ENCODE measurements around the gene MRPS16.

The MRPS16 gene

DNA sequence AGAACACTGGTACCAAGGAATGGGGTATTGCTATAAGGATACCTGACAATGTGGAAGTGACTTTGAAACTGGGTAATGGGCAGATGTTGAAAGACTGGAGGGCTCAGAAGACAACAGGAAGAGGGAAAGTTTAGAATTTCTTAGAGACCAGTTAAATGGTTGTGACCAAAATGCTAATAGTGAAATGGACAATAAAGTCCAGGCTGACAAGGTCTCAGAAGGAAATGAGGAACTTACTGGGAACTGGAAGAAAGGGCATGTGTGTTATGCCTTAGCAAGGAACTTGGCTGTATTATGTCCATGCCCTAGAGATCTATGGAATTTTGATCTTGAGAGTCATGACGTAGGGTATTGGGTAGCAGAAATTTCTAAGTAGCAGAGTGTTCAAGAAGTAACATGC, 46.6 kb downstream of the MRPS16 start:
- H3K4me1 ChIP-seq (ENCODE audit: control extremely low read depth in 1 of 4, control insufficient read depth in 4 of 4, insufficient read depth in 4 of 4, low read length in 3 of 4), result no peaks in the 10 kb centered on the region
- H3K27ac ChIP-seq (ENCODE audit: insufficient read depth in 1 of 2, low read depth in 1 of 2, low read length in 2 of 2, poor library complexity in 1 of 2, severe bottlenecking in 2 of 2), result no peak overlapping the region
- peaks cover 0 to 22% (median 5%) of the 10 kb centered on the region in 4 experiments for H3K36me3 ChIP-seq (ENCODE audit: control insufficient read depth in 4 of 4, insufficient read depth in 4 of 4, low read length in 3 of 4)
- H3K4me3 ChIP-seq (ENCODE audit: control insufficient read depth in 1 of 7, extremely low read depth in 1 of 7, insufficient read depth in 4 of 7, low read depth in 2 of 7, low read length in 6 of 7), result no peak overlapping the region
- CTCF ChIA-PET, result interaction anchor here (0.9 kb wide), 1 partner anchor 13 kb away, joined by 3 read pairs; no protein-coding TSS in a partner anchor
- WGBS (ENCODE audit: insufficient coverage), result 100% methylated on average over 1 of the region's 1 CpG
- POLR2A ChIA-PET, result no interaction called here
- peaks cover 0 to 4% (median 0%) of the 10 kb centered on the region in 5 experiments for H3K9me3 ChIP-seq (ENCODE audit: control extremely low read depth in 1 of 5, control insufficient read depth in 4 of 5, insufficient read depth in 2 of 5, low read depth in 1 of 5, low read length in 4 of 5)
- no peaks in the 10 kb centered on the region for H3K27me3 ChIP-seq (replicated peaks in 2 of 5; ENCODE audit: control insufficient read depth in 4 of 5, insufficient read depth in 5 of 5, low read length in 4 of 5)
- no peak for DNase-seq

DNA sequence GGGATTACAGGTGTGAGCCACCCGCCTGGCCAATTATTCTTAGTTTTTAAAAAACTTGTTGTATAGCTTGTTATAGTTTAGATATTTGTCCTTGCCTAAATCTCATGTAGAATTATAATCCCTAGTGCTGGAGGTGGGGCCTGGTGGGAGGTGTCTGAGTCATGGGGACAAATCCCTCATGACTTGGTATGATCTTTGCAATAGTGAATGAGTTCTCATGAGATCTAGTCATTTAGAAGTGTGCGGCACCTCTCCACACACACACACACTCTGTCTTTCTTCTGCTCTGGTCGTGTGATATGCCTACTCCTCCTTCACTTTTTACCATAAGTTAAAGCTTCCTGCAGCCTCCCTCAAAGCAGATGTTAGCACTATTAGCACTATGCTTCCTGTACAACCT, 47.4 kb downstream of the MRPS16 start:
- Histone ChIP-seq H3K9me3 (ENCODE audit: control extremely low read depth in 1 of 5, control insufficient read depth in 4 of 5, insufficient read depth in 2 of 5, low read depth in 1 of 5, low read length in 4 of 5) (peaks cover 0 to 4% (median 0%) of the 10 kb centered on the region in 5 experiments), H3K27ac (ENCODE audit: insufficient read depth in 1 of 2, low read depth in 1 of 2, low read length in 2 of 2, poor library complexity in 1 of 2, severe bottlenecking in 2 of 2) (no peak overlapping the region), H3K4me1 (ENCODE audit: control extremely low read depth in 1 of 4, control insufficient read depth in 4 of 4, insufficient read depth in 4 of 4, low read length in 3 of 4) (no peaks in the 10 kb centered on the region), H3K27me3 (replicated peaks in 2 of 5; ENCODE audit: control insufficient read depth in 4 of 5, insufficient read depth in 5 of 5, low read length in 4 of 5) (no peaks in the 10 kb centered on the region), H3K36me3 (ENCODE audit: control insufficient read depth in 4 of 4, insufficient read depth in 4 of 4, low read length in 3 of 4) (peaks cover 0 to 15% (median 6%) of the 10 kb centered on the region in 4 experiments), H3K4me3 (ENCODE audit: control insufficient read depth in 1 of 7, extremely low read depth in 1 of 7, insufficient read depth in 4 of 7, low read depth in 2 of 7, low read length in 6 of 7) (no peak overlapping the region)
- 100% methylated on average over 2 of the region's 3 CpGs for WGBS (ENCODE audit: insufficient coverage)
- DNase-seq, result no peak
- ChIA-PET CTCF (interaction anchor here (0.9 kb wide), 1 partner anchor 14 kb away, joined by 3 read pairs; no protein-coding TSS in a partner anchor), POLR2A (no interaction called here)

Measured in common myeloid progenitor, CD34-positive (primary cell).